ENCODE measurements around the gene AKAP6.

DNA sequence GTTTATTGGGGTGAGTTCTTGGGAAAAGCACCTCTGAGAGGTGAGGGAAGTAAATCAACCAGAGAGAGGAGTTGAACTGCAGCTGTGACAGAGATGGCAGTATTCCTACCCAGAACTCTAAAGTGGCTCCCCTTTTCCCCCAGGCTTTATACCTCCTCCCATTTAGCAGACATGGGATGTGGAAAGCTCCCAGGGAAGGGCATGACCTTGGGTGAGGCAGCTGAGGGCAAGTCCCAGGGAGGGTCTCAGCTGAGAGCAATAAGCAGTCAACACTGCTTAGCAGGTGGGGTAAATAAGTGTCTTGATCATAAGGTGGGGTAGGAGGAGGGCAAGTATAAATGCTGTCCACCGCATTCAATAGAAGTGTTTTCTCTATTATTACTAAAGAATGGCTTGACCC, 143.0 kb downstream of the AKAP6 start:
- TF ChIP-seq, protein P1, sequence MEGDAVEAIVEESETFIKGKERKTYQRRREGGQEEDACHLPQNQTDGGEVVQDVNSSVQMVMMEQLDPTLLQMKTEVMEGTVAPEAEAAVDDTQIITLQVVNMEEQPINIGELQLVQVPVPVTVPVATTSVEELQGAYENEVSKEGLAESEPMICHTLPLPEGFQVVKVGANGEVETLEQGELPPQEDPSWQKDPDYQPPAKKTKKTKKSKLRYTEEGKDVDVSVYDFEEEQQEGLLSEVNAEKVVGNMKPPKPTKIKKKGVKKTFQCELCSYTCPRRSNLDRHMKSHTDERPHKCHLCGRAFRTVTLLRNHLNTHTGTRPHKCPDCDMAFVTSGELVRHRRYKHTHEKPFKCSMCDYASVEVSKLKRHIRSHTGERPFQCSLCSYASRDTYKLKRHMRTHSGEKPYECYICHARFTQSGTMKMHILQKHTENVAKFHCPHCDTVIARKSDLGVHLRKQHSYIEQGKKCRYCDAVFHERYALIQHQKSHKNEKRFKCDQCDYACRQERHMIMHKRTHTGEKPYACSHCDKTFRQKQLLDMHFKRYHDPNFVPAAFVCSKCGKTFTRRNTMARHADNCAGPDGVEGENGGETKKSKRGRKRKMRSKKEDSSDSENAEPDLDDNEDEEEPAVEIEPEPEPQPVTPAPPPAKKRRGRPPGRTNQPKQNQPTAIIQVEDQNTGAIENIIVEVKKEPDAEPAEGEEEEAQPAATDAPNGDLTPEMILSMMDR (conservative IDR thresholded peaks at IDR 0.05; ENCODE audit: low read depth in 2 of 2) = no peak
- TF ChIP-seq POLR2AphosphoS5 (IDR thresholded peaks at IDR 0.05; ENCODE audit: low read depth) (no peak), EZH2 (IDR thresholded peaks at IDR 0.05; ENCODE audit: low read depth, unreplicated experiment) (no peak), ZNF114 (CRISPR knock-in tag; IDR thresholded peaks at IDR 0.05) (no peak), EZH2phosphoT487 (IDR thresholded peaks at IDR 0.05; ENCODE audit: unreplicated experiment) (no peak), NANOG (IDR thresholded peaks at IDR 0.05; ENCODE audit: borderline replicate concordance) (no peak), CREB1 (CRISPR knock-in tag; IDR thresholded peaks at IDR 0.05; ENCODE audit: low read depth) (no peak)
- TF ChIP-seq, protein P2, sequence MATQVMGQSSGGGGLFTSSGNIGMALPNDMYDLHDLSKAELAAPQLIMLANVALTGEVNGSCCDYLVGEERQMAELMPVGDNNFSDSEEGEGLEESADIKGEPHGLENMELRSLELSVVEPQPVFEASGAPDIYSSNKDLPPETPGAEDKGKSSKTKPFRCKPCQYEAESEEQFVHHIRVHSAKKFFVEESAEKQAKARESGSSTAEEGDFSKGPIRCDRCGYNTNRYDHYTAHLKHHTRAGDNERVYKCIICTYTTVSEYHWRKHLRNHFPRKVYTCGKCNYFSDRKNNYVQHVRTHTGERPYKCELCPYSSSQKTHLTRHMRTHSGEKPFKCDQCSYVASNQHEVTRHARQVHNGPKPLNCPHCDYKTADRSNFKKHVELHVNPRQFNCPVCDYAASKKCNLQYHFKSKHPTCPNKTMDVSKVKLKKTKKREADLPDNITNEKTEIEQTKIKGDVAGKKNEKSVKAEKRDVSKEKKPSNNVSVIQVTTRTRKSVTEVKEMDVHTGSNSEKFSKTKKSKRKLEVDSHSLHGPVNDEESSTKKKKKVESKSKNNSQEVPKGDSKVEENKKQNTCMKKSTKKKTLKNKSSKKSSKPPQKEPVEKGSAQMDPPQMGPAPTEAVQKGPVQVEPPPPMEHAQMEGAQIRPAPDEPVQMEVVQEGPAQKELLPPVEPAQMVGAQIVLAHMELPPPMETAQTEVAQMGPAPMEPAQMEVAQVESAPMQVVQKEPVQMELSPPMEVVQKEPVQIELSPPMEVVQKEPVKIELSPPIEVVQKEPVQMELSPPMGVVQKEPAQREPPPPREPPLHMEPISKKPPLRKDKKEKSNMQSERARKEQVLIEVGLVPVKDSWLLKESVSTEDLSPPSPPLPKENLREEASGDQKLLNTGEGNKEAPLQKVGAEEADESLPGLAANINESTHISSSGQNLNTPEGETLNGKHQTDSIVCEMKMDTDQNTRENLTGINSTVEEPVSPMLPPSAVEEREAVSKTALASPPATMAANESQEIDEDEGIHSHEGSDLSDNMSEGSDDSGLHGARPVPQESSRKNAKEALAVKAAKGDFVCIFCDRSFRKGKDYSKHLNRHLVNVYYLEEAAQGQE (IDR thresholded peaks at IDR 0.05; ENCODE audit: unreplicated experiment) = no peak
- TF ChIP-seq, protein P3, sequence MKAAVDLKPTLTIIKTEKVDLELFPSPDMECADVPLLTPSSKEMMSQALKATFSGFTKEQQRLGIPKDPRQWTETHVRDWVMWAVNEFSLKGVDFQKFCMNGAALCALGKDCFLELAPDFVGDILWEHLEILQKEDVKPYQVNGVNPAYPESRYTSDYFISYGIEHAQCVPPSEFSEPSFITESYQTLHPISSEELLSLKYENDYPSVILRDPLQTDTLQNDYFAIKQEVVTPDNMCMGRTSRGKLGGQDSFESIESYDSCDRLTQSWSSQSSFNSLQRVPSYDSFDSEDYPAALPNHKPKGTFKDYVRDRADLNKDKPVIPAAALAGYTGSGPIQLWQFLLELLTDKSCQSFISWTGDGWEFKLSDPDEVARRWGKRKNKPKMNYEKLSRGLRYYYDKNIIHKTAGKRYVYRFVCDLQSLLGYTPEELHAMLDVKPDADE (IDR thresholded peaks at IDR 0.05) = no peak

All from GM23338 (cell line).